ENCODE results near the gene ARL4C. TPM values are rescaled to one million over a fixed set of nuclear protein-coding genes. Genes with fewer than 3 reads are reported as not detected.

The ARL4C gene
- total RNA-seq, 1 donor: 133 TPM

GRCh38 chr2:234537929-234538328, 41.0 kb upstream of the ARL4C start:
- no peak overlapping the region for H3K4me2 ChIP-seq (ENCODE audit: insufficient read depth, low read length)
- no peaks in the 10 kb centered on the region for H3K4me1 ChIP-seq (ENCODE audit: insufficient read depth, low read length)
- H4K20me1 ChIP-seq (ENCODE audit: insufficient read depth, low read length): no peaks in the 10 kb centered on the region
- TF ChIP-seq CTCF (IDR thresholded peaks at IDR 0.05; ENCODE audit: extremely low read depth, low read depth, low read length): no peak
- DNase-seq (ENCODE audit: insufficient read length, low spot score, missing footprints): no peak
- no peak overlapping the region for H3K4me3 ChIP-seq (ENCODE audit: insufficient read depth, low read length)
- H3K27me3 ChIP-seq (ENCODE audit: insufficient read depth, low read length): peaks cover 11% of the 10 kb centered on the region
- peaks cover 3% of the 10 kb centered on the region for H3K9me3 ChIP-seq (ENCODE audit: low read depth, low read length)
- H3K27ac ChIP-seq (ENCODE audit: low read depth, low read length): no peak overlapping the region
- no peaks in the 10 kb centered on the region for H3K36me3 ChIP-seq (ENCODE audit: insufficient read depth, low read length)
- no peak overlapping the region for H2AFZ ChIP-seq (ENCODE audit: low read length)
- H3K79me2 ChIP-seq (ENCODE audit: insufficient read depth, low read length): no peaks in the 10 kb centered on the region

GRCh38 chr2:234536178-234536965, 39.5 kb upstream of the ARL4C start:
- no peaks in the 10 kb centered on the region for H4K20me1 ChIP-seq (ENCODE audit: insufficient read depth, low read length)
- H3K36me3 ChIP-seq (ENCODE audit: insufficient read depth, low read length): no peaks in the 10 kb centered on the region
- no peak for DNase-seq (ENCODE audit: insufficient read length, low spot score, missing footprints)
- peaks cover 3% of the 10 kb centered on the region for H3K9me3 ChIP-seq (ENCODE audit: low read depth, low read length)
- no peak overlapping the region for H3K4me3 ChIP-seq (ENCODE audit: insufficient read depth, low read length)
- H3K4me1 ChIP-seq (ENCODE audit: insufficient read depth, low read length): no peaks in the 10 kb centered on the region
- no peak for TF ChIP-seq CTCF (IDR thresholded peaks at IDR 0.05; ENCODE audit: extremely low read depth, low read depth, low read length)
- peaks cover 11% of the 10 kb centered on the region for H3K27me3 ChIP-seq (ENCODE audit: insufficient read depth, low read length)
- H3K4me2 ChIP-seq (ENCODE audit: insufficient read depth, low read length): no peak overlapping the region
- no peak overlapping the region for H2AFZ ChIP-seq (ENCODE audit: low read length)
- H3K27ac ChIP-seq (ENCODE audit: low read depth, low read length): no peak overlapping the region
- no peaks in the 10 kb centered on the region for H3K79me2 ChIP-seq (ENCODE audit: insufficient read depth, low read length)

DNA sequence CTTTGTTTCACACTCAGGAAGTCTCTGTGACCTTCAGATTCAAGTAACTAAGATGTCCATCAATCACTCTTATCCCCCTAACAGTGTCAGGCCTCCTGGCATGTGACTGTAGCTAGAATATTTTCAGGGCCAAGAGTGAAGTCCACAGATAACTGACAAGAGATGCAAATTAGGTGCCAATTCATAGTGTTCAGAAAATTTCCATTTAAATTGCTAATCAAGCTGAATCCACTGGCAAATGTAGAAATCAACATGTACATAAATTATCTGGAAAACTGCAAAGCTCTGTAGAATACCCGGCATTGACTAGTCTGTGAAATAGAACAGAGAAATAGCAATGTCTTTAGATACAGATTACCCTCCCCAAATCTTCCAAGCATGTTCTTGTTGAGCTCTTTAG, 38.6 kb upstream of the ARL4C start:
- H3K79me2 ChIP-seq (ENCODE audit: insufficient read depth, low read length): no peaks in the 10 kb centered on the region
- no peaks in the 10 kb centered on the region for H4K20me1 ChIP-seq (ENCODE audit: insufficient read depth, low read length)
- H3K27me3 ChIP-seq (ENCODE audit: insufficient read depth, low read length): peaks cover 11% of the 10 kb centered on the region
- no peaks in the 10 kb centered on the region for H3K36me3 ChIP-seq (ENCODE audit: insufficient read depth, low read length)
- peaks cover 3% of the 10 kb centered on the region for H3K9me3 ChIP-seq (ENCODE audit: low read depth, low read length)
- DNase-seq (ENCODE audit: insufficient read length, low spot score, missing footprints): no peak
- H3K4me2 ChIP-seq (ENCODE audit: insufficient read depth, low read length): no peak overlapping the region
- H3K4me3 ChIP-seq (ENCODE audit: insufficient read depth, low read length): no peak overlapping the region
- H2AFZ ChIP-seq (ENCODE audit: low read length): no peak overlapping the region
- no peak for TF ChIP-seq CTCF (IDR thresholded peaks at IDR 0.05; ENCODE audit: extremely low read depth, low read depth, low read length)
- H3K27ac ChIP-seq (ENCODE audit: low read depth, low read length): no peak overlapping the region
- H3K4me1 ChIP-seq (ENCODE audit: insufficient read depth, low read length): no peaks in the 10 kb centered on the region

- no peak for TF ChIP-seq CTCF (IDR thresholded peaks at IDR 0.05; ENCODE audit: extremely low read depth, low read depth, low read length)
- Histone ChIP-seq H2AFZ (ENCODE audit: low read length) (no peak overlapping the region), H4K20me1 (ENCODE audit: insufficient read depth, low read length) (no peaks in the 10 kb centered on the region), H3K27me3 (ENCODE audit: insufficient read depth, low read length) (peaks cover 11% of the 10 kb centered on the region), H3K4me3 (ENCODE audit: insufficient read depth, low read length) (no peak overlapping the region), H3K27ac (ENCODE audit: low read depth, low read length) (no peak overlapping the region), H3K4me1 (ENCODE audit: insufficient read depth, low read length) (no peaks in the 10 kb centered on the region), H3K79me2 (ENCODE audit: insufficient read depth, low read length) (no peaks in the 10 kb centered on the region), H3K4me2 (ENCODE audit: insufficient read depth, low read length) (no peak overlapping the region), H3K9me3 (ENCODE audit: low read depth, low read length) (peaks cover 3% of the 10 kb centered on the region), H3K36me3 (ENCODE audit: insufficient read depth, low read length) (no peaks in the 10 kb centered on the region)
- DNase-seq (ENCODE audit: insufficient read length, low spot score, missing footprints): no peak
Measured at GRCh38 chr2:234534515-234534914, 37.6 kb upstream of the ARL4C start.
